Type B pancreatic cell (in vitro differentiated cells): ENCODE data around the gene CD99L2. TPM values are rescaled to one million over a fixed set of nuclear protein-coding genes. Genes with fewer than 3 reads are reported as not detected.

Experiments used
- DNase-seq: peaks from one replicate; pipeline ENCODE4 v3.0.0; 2021; ENCODE audit warnings: mixed read lengths; ENCODE audit not compliant: unreplicated experiment; ENCODE audit errors: extremely low spot score
- H3K27ac Mint-ChIP-seq: 2 replicates; pipeline ENCODE4 v1.8.0; 2021; ENCODE audit warnings: mild to moderate bottlenecking, mixed read lengths
- H3K27me3 Mint-ChIP-seq: 2 replicates; pipeline ENCODE4 v1.8.0; 2021; ENCODE audit warnings: mixed read lengths
- H3K36me3 Mint-ChIP-seq: 2 replicates; pipeline ENCODE4 v1.8.0; 2021; ENCODE audit warnings: mixed read lengths
- H3K4me1 Mint-ChIP-seq: one replicate; pipeline ENCODE4 v1.8.0; 2021; ENCODE audit warnings: mixed read lengths; ENCODE audit not compliant: unreplicated experiment
- H3K4me3 Mint-ChIP-seq: 2 replicates; pipeline ENCODE4 v1.8.0; 2021; ENCODE audit warnings: mild to moderate bottlenecking, mixed read lengths
- H3K9me3 Mint-ChIP-seq: 2 replicates; pipeline ENCODE4 v1.8.0; 2021; ENCODE audit warnings: mixed read lengths
- total RNA-seq: library from RNA; stranded (reverse); gene quantifications from 2 replicates; pipeline ENCODE4 v1.2.1, GENCODE V29; 2021; ENCODE audit warnings: low replicate concordance
- TF ChIP-seq, protein P1 (sequence below): fragments of 200-600 bp; sonication (generic); conservative IDR thresholded peaks from 2 replicates; pipeline ENCODE4 v1.5.0; 2021; ENCODE audit warnings: antibody characterized with exemption, mild to moderate bottlenecking

The CD99L2 gene
- total RNA-seq, 1 donor from 2014 or later, result 35.1 TPM

DNA sequence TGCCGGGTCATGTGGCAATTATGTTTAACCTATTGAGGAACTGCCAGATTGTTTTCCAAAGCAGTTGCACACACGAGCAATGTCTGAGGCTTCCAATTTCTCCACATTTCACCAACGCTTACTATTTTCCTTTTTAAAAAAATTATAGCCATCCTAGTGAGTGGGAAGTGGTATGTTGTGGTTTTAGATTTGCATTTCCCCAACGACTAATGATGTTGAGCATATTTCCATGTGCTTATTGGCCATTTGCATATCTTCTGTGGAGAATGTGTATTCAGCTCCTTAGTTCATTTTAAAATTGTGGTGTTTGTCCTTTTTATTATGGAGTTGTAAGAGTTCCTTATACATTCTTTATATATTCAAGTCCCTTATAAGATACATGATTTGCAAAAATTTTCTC lies 145.1 kb downstream of the CD99L2 start:
- TF ChIP-seq, protein P1, sequence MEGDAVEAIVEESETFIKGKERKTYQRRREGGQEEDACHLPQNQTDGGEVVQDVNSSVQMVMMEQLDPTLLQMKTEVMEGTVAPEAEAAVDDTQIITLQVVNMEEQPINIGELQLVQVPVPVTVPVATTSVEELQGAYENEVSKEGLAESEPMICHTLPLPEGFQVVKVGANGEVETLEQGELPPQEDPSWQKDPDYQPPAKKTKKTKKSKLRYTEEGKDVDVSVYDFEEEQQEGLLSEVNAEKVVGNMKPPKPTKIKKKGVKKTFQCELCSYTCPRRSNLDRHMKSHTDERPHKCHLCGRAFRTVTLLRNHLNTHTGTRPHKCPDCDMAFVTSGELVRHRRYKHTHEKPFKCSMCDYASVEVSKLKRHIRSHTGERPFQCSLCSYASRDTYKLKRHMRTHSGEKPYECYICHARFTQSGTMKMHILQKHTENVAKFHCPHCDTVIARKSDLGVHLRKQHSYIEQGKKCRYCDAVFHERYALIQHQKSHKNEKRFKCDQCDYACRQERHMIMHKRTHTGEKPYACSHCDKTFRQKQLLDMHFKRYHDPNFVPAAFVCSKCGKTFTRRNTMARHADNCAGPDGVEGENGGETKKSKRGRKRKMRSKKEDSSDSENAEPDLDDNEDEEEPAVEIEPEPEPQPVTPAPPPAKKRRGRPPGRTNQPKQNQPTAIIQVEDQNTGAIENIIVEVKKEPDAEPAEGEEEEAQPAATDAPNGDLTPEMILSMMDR, result no peak
- Mint-ChIP-seq H3K27ac (no peak overlapping the region), H3K27me3 (no peaks in the 10 kb centered on the region), H3K9me3 (no peaks in the 10 kb centered on the region), H3K4me3 (no peak overlapping the region), H3K4me1 (no peaks in the 10 kb centered on the region), H3K36me3 (peaks cover 10% of the 10 kb centered on the region)
- DNase-seq, result no peak

DNA sequence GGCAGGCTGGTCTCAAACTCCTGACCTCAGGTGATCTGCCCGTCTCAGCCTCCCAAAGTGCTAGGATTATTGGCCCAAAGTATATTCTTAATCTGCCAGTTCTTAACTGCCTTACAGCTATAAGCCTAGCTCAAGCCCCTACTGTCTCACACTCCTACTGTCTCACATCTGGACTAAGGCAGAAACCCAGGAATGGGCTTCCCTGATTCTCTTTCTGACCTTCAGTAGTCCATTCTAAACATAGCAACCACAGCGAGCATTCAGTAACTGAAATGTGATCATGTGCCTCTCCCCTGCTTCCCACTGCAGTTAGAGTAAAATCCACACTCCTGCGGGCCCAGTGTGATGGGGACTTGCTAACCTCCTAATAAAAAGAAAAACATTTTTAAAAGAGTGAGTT lies 146.3 kb downstream of the CD99L2 start:
- no peaks in the 10 kb centered on the region for H3K27me3 Mint-ChIP-seq
- H3K36me3 Mint-ChIP-seq, result peaks cover 9% of the 10 kb centered on the region
- DNase-seq, result no peak
- no peaks in the 10 kb centered on the region for H3K4me1 Mint-ChIP-seq
- H3K9me3 Mint-ChIP-seq, result no peaks in the 10 kb centered on the region
- TF ChIP-seq, protein P1, result no peak
- H3K27ac Mint-ChIP-seq, result no peak overlapping the region
- no peak overlapping the region for H3K4me3 Mint-ChIP-seq

DNA sequence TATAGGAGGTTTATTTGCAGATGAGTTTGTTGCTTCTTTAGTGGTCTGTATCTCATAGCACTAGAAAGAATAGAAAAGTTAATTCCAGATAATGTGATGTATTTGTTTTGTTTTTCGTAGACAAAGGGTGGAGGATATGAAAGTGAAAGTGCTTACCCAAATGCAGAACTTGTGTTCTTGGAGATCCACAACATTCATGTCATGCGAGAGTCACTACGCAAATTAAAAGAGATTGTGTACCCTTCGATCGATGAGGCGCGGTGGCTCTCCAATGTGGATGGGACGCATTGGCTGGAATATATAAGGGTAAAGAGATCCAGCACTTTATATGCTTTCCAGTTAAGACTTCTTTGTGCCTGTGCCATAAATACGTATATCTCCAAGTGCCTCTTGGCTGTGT lies 162.0 kb downstream of the CD99L2 start:
- H3K9me3 Mint-ChIP-seq, result no peaks in the 10 kb centered on the region
- no peak overlapping the region for H3K27ac Mint-ChIP-seq
- TF ChIP-seq, protein P1, result no peak
- no peak overlapping the region for H3K4me3 Mint-ChIP-seq
- H3K27me3 Mint-ChIP-seq, result no peaks in the 10 kb centered on the region
- DNase-seq, result no peak
- H3K36me3 Mint-ChIP-seq, result peaks cover 15% of the 10 kb centered on the region
- H3K4me1 Mint-ChIP-seq, result no peaks in the 10 kb centered on the region

DNA sequence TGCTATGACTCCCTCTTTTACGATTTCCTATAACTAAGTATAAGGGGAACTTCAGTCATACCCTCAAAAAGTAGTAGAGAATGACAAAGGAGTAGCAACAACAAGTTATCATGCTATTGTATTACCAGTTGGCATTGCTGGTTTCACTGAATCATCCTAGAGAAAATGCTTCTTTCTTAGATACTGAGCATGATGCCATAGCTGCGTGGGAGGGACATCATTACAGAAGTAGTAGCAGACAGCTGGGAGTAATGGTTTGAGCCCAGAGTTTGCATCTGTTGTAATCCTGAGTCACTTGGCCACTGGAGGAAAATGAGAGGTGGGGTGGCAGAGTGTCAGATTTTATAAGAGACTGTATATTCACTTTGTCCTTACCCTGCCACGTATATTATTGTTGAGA lies 166.7 kb downstream of the CD99L2 start:
- Mint-ChIP-seq H3K4me1 (no peaks in the 10 kb centered on the region), H3K27ac (no peak overlapping the region), H3K4me3 (no peak overlapping the region), H3K36me3 (no peaks in the 10 kb centered on the region), H3K27me3 (no peaks in the 10 kb centered on the region), H3K9me3 (no peaks in the 10 kb centered on the region)
- DNase-seq, result no peak
- TF ChIP-seq, protein P1, result no peak

DNA sequence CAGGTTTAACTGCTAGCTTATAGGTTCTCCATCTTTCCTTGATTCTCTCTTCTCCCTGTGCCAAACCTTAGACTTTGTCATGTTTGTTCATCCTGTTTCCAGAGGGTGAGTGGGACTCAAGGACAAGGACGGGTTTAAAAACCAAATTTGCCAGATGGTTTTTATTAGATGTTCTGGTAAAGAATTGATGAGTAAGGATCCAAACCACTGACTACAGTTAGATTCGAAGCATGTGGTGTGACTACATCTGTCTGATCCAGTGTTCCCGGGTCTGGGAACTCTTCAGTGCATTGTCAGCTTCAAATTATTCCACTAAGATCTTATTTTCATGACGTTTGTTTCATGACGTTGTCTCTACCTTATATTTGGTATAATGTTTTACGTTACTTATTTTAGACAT lies 167.7 kb downstream of the CD99L2 start:
- no peak overlapping the region for H3K27ac Mint-ChIP-seq
- H3K4me3 Mint-ChIP-seq, result no peak overlapping the region
- TF ChIP-seq, protein P1, result no peak
- H3K4me1 Mint-ChIP-seq, result no peaks in the 10 kb centered on the region
- H3K27me3 Mint-ChIP-seq, result no peaks in the 10 kb centered on the region
- DNase-seq, result no peak
- H3K36me3 Mint-ChIP-seq, result no peaks in the 10 kb centered on the region
- no peaks in the 10 kb centered on the region for H3K9me3 Mint-ChIP-seq

DNA sequence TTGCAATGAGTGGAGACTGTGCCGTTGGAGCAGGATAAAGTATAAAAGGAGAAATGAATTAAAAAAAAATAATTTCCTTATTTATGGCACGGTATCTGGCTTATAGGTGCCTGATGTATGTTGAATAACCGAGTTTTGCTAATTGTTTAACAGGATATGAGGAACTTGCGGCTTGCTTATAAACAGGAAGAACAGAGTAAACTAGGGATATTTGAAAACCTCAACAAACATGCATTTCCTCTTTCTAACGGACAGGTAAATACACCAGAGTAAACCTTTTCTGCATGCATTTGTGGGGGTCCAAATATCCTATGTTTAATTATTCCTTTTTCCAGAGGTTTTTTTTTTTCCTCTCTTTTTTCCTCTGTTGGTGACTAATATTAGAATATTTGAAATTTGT lies 168.5 kb downstream of the CD99L2 start:
- H3K27ac Mint-ChIP-seq, result no peak overlapping the region
- H3K27me3 Mint-ChIP-seq, result no peaks in the 10 kb centered on the region
- no peak overlapping the region for H3K4me3 Mint-ChIP-seq
- no peak for DNase-seq
- H3K36me3 Mint-ChIP-seq, result no peaks in the 10 kb centered on the region
- TF ChIP-seq, protein P1, result no peak
- H3K4me1 Mint-ChIP-seq, result no peaks in the 10 kb centered on the region
- H3K9me3 Mint-ChIP-seq, result no peaks in the 10 kb centered on the region
